SK-N-SH treated with all-trans-retinoic acid at 6 μM for 48 hours (cell line): ENCODE results near the gene RASGEF1C.

Experiments
- ATAC-seq: fragments of 200-7000 bp; cut with Tn5 transposase; 3 replicates; pipeline ENCODE4 v1.9.1; 2020; ENCODE audit warnings: mild to moderate bottlenecking, moderate library complexity
- BACH2 ChIP-seq: fragments of 250-450 bp; sonication (Bioruptor Pico); IDR thresholded peaks from 2 replicates; pipeline ENCODE4 v1.9.0; 2021; ENCODE audit warnings: mild to moderate bottlenecking, borderline replicate concordance
- CSDC2 ChIP-seq: fragments of 250-450 bp; sonication (Bioruptor Pico); IDR thresholded peaks from 2 replicates; pipeline ENCODE4 v1.5.0; 2020; ENCODE audit warnings: mild to moderate bottlenecking, moderate library complexity
- ESRRG ChIP-seq: fragments of 250-450 bp; sonication (Bioruptor Pico); IDR thresholded peaks from 2 replicates; pipeline ENCODE4 v1.6.1; 2021; ENCODE audit warnings: mild to moderate bottlenecking
- GLIS3 ChIP-seq: fragments of 250-450 bp; sonication (Bioruptor Pico); IDR thresholded peaks from 2 replicates; pipeline ENCODE4 v1.5.0; 2020; ENCODE audit warnings: mild to moderate bottlenecking, moderate library complexity
- ISL1 ChIP-seq: fragments of 250-450 bp; sonication (Bioruptor Pico); IDR thresholded peaks from 2 replicates; pipeline ENCODE4 v2.1.2; 2022; ENCODE audit warnings: mild to moderate bottlenecking, moderate library complexity
- RARB ChIP-seq: fragments of 250-450 bp; sonication (Bioruptor Pico); IDR thresholded peaks from 2 replicates; pipeline ENCODE4 v1.8.0; 2021; ENCODE audit warnings: mild to moderate bottlenecking, moderate library complexity
- SNAI2 ChIP-seq: fragments of 250-450 bp; sonication (Bioruptor Pico); IDR thresholded peaks from 2 replicates; pipeline ENCODE4 v1.5.0; 2020; ENCODE audit warnings: mild to moderate bottlenecking, moderate library complexity
- TCF4 ChIP-seq: fragments of 250-450 bp; sonication (Bioruptor Pico); IDR thresholded peaks from 2 replicates; pipeline ENCODE4 v1.8.0; 2021; ENCODE audit warnings: mild to moderate bottlenecking, moderate library complexity, borderline replicate concordance
- TOX ChIP-seq: fragments of 250-450 bp; sonication (Bioruptor Pico); IDR thresholded peaks from 2 replicates; pipeline ENCODE4 v1.8.0; 2021; ENCODE audit warnings: mild to moderate bottlenecking, moderate library complexity, borderline replicate concordance
- ZFP3 ChIP-seq: fragments of 250-450 bp; sonication (Bioruptor Pico); IDR thresholded peaks from 2 replicates; pipeline ENCODE4 v1.5.0; 2020; ENCODE audit warnings: mild to moderate bottlenecking, moderate library complexity
- ZFP30 ChIP-seq: fragments of 450-650 bp; formaldehyde crosslinking; IDR thresholded peaks from 2 replicates; pipeline ENCODE4 v1.5.0; 2022; ENCODE audit warnings: mild to moderate bottlenecking, moderate library complexity
- ZNF70 ChIP-seq: fragments of 450-650 bp; formaldehyde crosslinking; IDR thresholded peaks from 2 replicates; pipeline ENCODE4 v1.5.0; 2020; ENCODE audit warnings: mild to moderate bottlenecking, moderate library complexity
- ZNF8 ChIP-seq: fragments of 450-650 bp; formaldehyde crosslinking; IDR thresholded peaks from 2 replicates; pipeline ENCODE4 v1.5.0; 2020; ENCODE audit warnings: mild to moderate bottlenecking, moderate library complexity
- TF ChIP-seq, protein P1 (sequence below): fragments of 250-450 bp; sonication (Bioruptor Pico); IDR thresholded peaks from 2 replicates; pipeline ENCODE4 v1.8.0; 2021; ENCODE audit warnings: low read depth, mild to moderate bottlenecking, moderate library complexity, borderline replicate concordance
- TF ChIP-seq, protein P2 (sequence below): fragments of 250-450 bp; sonication (Bioruptor Pico); IDR thresholded peaks from 2 replicates; pipeline ENCODE4 v1.8.0; 2020; ENCODE audit warnings: mild to moderate bottlenecking, moderate library complexity, borderline replicate concordance
- TF ChIP-seq, protein P3 (sequence below): fragments of 250-450 bp; sonication (Bioruptor Pico); IDR thresholded peaks from 2 replicates; pipeline ENCODE4 v1.5.1; 2020; ENCODE audit warnings: low read depth, mild to moderate bottlenecking, moderate library complexity

RASGEF1C gene

DNA sequence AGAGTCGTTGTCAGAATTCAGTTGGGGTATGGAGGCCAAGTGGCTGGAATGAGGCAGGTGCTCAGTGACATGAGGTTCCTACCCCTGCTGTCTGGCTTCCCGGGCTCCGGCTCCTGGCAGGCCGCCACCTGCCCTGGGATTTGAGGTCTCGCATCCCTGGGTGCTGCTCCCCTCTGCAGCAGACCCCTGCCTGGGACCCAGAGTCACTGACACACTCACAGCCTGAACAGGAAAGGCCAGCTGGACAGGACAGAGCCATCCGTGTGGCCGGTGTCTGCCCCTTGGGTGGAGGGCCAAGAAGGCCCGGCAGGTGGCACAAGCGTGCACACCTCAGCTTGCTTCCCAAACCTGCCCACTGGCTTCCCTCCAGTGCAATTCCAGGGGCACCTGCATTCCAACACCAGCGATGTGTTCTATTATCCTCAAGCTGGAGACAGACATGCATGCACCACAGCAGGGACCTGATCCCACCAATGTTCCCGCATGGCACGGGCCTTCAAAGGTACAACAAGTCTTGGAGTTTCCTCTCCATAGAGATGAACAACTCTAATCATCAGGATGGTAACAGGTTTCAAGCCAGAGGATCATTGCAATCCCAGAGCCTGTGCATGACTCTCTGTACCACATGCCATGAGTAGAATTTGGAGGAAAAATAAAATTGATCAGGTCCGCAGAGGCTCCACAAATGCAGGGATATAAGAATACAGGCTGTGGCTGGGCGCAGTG is 91.8 kb downstream of the RASGEF1C start:
- TF ChIP-seq, protein P1, sequence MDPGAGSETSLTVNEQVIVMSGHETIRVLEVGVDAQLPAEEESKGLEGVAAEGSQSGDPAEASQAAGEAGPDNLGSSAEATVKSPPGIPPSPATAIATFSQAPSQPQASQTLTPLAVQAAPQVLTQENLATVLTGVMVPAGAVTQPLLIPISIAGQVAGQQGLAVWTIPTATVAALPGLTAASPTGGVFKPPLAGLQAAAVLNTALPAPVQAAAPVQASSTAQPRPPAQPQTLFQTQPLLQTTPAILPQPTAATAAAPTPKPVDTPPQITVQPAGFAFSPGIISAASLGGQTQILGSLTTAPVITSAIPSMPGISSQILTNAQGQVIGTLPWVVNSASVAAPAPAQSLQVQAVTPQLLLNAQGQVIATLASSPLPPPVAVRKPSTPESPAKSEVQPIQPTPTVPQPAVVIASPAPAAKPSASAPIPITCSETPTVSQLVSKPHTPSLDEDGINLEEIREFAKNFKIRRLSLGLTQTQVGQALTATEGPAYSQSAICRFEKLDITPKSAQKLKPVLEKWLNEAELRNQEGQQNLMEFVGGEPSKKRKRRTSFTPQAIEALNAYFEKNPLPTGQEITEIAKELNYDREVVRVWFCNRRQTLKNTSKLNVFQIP = no peak
- TF ChIP-seq CSDC2 (no peak), ZFP3 (CRISPR knock-in tag) (no peak), RARB (CRISPR knock-in tag) (no peak), BACH2 (no peak), ZNF8 (CRISPR knock-in tag) (no peak)
- TF ChIP-seq, protein P2, sequence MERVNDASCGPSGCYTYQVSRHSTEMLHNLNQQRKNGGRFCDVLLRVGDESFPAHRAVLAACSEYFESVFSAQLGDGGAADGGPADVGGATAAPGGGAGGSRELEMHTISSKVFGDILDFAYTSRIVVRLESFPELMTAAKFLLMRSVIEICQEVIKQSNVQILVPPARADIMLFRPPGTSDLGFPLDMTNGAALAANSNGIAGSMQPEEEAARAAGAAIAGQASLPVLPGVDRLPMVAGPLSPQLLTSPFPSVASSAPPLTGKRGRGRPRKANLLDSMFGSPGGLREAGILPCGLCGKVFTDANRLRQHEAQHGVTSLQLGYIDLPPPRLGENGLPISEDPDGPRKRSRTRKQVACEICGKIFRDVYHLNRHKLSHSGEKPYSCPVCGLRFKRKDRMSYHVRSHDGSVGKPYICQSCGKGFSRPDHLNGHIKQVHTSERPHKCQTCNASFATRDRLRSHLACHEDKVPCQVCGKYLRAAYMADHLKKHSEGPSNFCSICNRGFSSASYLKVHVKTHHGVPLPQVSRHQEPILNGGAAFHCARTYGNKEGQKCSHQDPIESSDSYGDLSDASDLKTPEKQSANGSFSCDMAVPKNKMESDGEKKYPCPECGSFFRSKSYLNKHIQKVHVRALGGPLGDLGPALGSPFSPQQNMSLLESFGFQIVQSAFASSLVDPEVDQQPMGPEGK (CRISPR knock-in tag) = no peak
- ATAC-seq = no peak; the same call in 2 of the 3 replicates

DNA sequence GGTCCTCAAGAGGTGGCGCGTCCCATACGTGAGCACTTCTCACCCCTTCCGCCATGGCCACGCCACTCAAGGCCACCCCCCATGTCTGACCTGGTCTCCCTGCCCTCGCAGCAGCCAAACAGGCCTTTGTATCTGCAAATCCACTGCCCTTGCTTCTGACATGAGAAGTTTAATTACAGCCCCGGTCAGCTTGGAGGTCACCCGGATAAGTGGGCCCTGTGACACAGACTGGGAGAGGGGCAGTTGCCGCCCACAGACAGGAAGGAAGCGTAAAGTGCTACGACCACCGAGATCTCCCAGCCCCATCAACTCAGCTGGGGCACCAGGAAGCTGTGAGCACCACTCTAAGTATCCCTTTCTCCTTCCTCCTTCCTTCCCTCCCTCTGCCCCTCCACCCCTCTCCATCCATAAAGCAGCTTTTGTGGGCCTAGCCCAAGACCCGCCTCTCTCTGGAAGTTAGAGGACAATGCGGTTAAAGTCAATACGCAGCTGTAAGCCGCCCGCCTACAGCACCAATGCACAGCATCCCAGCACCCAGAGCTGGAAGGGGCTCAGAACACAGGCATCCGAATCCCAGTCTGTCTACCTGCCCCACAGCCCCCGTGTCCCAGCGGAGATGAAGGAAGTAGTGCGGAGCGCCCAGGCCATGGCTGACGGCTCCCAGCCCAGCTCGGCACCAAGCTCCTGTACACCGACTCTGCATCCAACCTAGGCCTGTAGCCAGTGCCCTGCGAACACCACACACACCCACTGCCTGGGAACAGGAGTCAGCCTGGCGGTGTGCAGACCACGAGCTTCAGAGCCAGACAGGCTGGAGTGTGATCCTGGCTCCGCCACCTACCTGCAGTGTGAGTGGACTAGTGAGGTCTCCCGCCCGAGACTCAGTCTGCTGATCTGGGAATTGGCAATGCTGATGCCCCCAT is 92.7 kb downstream of the RASGEF1C start:
- no peak for TF ChIP-seq ISL1 (CRISPR knock-in tag)
- TF ChIP-seq ZNF70 (CRISPR knock-in tag) = no peak
- TF ChIP-seq RARB (CRISPR knock-in tag) = no peak
- TF ChIP-seq SNAI2 (CRISPR knock-in tag) = no peak
- no peak for TF ChIP-seq BACH2
- TF ChIP-seq ZFP30 (CRISPR knock-in tag) = no peak
- no peak for TF ChIP-seq TOX
- TF ChIP-seq GLIS3 (CRISPR knock-in tag) = no peak
- TF ChIP-seq, protein P2 (CRISPR knock-in tag) = no peak
- TF ChIP-seq, protein P3, sequence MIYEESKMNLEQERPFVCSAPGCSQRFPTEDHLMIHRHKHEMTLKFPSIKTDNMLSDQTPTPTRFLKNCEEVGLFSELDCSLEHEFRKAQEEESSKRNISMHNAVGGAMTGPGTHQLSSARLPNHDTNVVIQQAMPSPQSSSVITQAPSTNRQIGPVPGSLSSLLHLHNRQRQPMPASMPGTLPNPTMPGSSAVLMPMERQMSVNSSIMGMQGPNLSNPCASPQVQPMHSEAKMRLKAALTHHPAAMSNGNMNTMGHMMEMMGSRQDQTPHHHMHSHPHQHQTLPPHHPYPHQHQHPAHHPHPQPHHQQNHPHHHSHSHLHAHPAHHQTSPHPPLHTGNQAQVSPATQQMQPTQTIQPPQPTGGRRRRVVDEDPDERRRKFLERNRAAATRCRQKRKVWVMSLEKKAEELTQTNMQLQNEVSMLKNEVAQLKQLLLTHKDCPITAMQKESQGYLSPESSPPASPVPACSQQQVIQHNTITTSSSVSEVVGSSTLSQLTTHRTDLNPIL (CRISPR knock-in tag) = no peak
- no peak for TF ChIP-seq ZFP3 (CRISPR knock-in tag)
- no peak for TF ChIP-seq TCF4 (CRISPR knock-in tag)
- TF ChIP-seq CSDC2 = no peak
- TF ChIP-seq, all 23 proteins: peak for 0
- no peak for ATAC-seq

DNA sequence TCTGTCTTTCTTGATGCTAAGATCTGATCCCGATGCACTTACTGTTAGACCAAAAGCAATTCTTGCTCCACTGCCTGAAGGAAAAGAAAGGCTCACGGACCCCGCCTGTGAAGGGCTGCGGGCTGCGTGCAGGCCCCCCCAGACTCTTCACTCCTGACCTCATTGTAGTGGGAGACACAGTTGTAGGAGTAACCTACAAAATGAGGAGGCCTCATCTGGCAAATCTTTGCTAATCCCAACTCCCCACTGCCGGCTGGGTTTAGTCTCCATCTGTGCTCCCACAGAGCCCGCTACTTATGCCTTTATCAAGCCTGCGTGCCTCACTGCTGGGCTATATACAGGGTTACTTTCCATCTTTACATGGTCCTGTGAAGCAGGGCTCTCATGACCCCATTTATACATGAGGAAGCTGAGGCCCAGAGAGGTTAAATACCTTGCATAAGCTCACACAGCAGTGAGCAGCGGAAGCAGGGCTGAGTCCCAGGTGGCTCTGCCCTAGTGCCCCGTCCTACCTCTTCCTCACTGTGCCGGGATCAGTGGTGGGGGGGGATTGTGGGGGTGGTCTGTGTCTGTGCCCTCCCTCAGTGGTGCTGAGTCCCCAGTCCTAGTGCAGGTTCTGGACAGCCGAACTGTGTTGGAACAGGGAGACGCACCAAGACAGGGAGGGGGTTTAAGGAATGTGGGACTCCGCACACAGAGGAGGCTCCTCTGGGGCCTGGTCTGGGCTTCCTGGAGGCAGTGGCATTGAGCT is 93.5 kb downstream of the RASGEF1C start:
- no peak for TF ChIP-seq ESRRG (CRISPR knock-in tag)
- no peak for ATAC-seq

DNA sequence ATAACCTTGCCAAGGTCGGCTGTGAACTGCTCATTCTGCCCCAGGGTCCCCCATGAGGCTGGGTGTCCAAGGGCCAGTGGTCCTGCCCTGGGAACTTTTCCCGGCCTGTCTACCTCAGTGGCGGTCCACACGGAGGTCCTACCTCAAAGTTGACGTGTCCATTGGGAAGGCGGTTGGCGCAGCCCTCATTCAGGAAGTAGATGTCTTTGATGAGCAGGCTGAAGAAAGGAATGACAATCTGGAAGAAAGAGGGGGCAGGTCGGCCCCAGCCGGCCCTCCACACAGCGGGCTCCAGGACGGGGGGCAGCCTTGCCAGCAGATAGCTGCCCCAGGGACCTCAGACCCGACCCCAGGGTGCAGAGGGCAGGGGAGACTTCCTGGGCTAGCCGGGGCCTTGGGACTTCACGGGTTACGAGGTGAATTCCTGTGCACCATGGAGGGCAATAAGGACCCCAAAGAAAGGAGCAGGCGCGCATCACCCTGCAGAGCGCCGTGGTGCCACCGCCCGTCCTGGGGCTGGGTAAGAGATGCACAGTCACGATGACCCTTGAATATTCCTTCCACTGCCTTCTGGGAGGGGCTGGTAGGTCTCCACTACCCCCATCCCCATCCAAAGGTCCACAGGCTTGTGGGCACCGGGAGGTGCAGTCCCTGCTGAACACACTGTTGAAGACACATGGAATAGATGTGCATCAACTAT is 94.6 kb downstream of the RASGEF1C start:
- no peak for ATAC-seq
- TF ChIP-seq ISL1 (CRISPR knock-in tag) = no peak
- TF ChIP-seq, protein P3 (CRISPR knock-in tag) = no peak
- no peak for TF ChIP-seq TOX
